GM12875 (cell line): Measurements from ENCODE around the gene ATP9A.
A peak's percentile ranks its signal among the peaks of the same experiment; 100 is the strongest.

Experiments used
- H3K4me3 ChIP-seq: one replicate; pipeline ENCODE4 v1.5.1; 2011; ENCODE audit warnings: low read depth, low read length, control low read depth
- TF ChIP-seq, protein P1 (sequence below): IDR thresholded peaks from 2 replicates; pipeline ENCODE4 v1.5.1; 2011; ENCODE audit warnings: low read depth, mild to moderate bottlenecking, control low read depth, inconsistent platforms, low read length, moderate library complexity, borderline replicate concordance; ENCODE audit not compliant: insufficient read depth

The ATP9A gene

DNA sequence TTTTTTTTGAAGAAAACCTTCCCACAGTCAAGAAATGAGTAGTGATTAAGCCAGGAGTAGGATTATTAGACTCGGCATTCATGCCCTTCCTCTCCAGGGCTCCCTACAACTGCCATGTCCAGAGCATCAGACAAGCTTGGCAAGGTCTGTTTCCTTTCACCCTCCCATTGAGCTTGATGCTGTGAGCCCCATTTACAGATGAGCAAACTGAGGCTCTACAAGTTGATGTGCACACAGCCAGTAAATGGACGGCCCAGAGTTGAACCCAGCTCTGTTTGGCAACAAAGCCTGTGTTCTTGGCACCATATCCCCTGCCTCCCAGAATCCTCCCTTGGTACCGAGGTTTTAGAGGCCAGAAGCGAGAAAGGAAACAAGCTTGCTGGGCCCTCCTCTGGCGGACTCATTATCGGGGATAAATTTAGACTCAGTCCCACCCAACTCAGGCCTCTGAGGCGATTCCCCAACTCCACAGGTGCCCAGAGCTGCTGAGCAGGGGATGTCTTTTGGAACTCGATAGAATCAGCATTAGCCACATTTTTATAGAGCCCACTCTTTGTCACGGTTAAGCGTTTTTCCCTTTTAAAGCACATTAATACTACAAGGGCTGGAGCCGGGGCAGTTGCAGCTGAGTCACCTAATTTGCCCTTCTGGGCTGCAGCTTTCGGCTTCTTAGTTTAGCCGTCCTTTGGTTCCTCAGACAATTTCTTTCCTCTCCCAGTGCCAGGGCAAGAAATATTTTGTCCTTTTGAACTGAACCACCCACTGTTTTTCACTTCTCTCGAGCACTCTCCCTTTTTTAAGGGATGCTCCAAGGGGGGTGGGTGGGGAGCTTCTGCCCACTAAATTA, 202.7 kb downstream of the ATP9A start:
- TF ChIP-seq, protein P1, sequence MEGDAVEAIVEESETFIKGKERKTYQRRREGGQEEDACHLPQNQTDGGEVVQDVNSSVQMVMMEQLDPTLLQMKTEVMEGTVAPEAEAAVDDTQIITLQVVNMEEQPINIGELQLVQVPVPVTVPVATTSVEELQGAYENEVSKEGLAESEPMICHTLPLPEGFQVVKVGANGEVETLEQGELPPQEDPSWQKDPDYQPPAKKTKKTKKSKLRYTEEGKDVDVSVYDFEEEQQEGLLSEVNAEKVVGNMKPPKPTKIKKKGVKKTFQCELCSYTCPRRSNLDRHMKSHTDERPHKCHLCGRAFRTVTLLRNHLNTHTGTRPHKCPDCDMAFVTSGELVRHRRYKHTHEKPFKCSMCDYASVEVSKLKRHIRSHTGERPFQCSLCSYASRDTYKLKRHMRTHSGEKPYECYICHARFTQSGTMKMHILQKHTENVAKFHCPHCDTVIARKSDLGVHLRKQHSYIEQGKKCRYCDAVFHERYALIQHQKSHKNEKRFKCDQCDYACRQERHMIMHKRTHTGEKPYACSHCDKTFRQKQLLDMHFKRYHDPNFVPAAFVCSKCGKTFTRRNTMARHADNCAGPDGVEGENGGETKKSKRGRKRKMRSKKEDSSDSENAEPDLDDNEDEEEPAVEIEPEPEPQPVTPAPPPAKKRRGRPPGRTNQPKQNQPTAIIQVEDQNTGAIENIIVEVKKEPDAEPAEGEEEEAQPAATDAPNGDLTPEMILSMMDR, result no peak
- no peak overlapping the region for H3K4me3 ChIP-seq

DNA sequence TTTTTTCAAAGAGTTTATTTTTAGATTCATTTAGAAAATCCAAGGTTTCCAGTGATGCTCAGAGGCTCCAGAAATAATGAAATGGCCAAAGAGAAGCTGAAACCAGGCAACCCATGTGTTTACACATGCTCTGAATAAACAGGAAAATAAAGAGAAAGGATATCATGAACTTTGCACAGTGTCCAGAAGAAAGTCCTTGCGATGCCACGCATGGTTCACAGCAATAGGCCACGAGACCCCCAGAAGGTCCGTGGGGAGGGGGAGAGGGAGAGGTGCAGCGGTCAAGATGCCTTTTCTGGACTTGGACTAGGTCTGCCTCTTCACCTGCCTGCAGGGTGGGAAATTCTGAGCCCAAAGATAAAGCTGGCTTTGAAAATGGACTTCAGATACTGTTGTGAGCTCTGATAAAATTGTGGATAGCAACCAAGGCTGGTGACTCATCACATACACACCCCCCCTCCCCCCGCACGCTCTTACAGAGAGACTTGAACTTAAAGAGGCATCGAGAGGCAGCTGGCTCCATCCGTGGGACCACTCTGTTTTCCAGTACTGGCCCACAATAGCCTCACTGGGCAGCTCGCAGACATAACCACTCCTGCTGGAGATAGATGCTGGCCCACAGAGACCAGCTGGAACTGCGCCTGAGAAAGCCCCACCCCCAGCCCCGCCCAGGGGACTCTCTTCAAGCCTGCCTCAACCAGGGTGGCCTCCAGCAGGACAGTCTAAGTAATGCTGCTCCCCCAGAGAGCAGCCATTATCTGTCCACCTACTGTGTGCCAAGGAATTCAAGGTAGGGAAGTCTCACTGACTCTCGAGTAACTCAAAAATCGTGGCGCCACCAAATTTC, 204.5 kb downstream of the ATP9A start:
- H3K4me3 ChIP-seq, result no peak overlapping the region
- TF ChIP-seq, protein P1, result no peak

DNA sequence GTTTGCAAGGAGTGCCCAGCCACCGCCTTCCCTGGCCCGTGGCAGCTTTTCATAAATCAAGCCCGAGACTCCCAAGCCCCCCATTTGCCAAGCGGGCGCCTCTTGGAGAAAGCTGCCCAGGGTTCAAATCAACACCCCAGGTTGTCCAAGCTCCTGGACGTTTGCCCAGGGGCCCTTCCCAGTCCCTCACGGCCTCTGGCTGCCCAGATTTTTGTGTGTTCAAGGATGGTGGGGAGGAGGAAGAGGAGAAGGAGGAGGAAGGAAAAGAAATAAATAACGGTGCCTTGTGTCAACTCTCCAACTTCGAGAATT, 205.1 kb downstream of the ATP9A start:
- no peak overlapping the region for H3K4me3 ChIP-seq
- TF ChIP-seq, protein P1, result no peak

DNA sequence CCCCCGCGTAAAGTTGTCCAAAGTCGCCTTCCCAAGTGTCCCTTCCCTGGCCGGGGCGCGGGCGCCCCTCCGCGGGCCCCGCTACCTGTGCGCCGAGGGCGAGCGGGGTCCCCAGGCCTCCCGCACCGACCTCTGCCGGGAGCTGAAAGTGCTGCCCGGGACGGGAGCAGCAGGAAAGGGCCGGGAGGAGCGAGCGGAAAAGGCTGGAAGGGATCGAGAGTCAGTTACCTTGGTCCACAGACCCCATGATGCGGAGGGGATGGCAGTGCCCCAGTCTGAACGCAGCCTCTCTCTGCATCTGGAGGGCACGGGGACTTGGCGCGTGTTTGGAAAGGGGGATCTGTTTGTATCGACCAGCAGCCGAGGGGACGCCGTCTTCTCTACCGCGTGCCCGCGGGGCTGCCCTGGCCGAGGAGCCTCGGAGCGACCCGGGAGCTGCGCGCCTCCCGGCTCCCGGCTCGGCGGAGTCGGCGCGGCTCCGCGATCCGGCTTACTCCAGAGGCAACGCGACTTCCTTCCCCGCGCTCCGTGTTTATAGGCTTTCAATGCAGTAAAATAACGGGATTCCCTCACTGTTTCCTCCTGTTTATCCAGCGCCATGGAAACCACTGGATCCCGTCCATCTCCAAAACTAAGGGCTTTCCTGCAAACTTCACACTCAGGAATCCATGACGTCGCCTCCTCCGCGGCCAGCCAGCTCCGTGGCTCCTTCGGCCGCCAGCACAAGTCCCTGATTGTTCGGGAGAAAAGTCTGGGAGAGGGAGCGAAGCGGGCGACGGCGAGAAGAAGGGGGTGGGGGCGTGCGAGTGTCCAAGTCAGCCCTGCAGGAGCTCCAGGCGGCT, 205.6 kb downstream of the ATP9A start:
- H3K4me3 ChIP-seq, result no peak overlapping the region
- TF ChIP-seq, protein P1, result 0 out of 2 replicates have a peak, but pooled peaks have one; percentile 1

DNA sequence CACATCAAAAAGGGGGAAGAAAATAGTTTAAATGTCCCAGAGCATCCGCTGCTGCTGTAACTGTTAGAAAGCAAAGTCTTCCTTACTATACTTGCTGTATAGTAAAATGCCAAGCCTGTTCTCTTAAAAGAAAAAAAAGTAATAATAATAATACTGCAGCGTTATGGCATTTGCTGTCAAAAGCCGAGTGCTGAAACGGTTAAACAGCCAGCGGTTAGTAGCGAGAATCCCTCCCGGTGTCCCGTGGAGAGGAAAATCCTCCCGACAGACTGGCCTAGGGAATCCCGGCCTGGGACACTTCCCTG, 206.2 kb downstream of the ATP9A start:
- TF ChIP-seq, protein P1, result no peak
- H3K4me3 ChIP-seq, result no peak overlapping the region

DNA sequence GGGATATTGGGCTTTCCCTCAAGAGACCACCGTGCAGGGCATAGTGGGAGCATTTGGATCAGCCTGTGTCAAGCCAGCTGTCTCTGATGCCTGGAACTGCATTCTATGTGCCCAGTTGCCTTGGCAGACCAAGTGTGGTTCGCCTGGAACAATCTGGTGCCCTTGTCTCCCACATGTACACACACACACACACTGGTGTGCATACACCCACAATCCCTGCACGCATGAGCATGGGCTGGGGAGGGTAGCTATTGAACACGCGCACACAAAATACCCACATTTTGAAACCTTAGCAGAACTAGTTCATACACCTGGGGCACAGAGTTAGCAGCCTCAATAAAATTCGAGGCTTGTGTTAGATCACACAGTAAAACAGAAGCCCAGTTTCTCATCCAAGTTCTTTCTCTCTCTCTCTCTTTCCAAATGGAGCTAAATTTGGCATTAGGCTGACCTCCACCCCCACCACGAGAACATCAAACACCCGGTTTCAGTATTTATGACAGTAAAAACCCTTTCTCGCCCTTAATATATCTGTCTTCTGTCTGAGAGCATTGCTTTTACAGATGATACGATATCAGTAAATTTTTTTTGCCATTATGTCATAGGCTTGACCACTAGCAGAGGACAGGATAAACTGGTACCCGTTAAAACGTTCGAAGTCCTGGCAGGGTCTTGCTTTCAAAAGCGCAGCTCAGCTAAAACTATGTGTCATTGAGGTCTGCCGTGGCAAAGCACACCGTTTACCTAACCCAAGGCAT, 207.5 kb downstream of the ATP9A start:
- no peak overlapping the region for H3K4me3 ChIP-seq

More for the DNA sequence above, 207.5 kb downstream of the ATP9A start:
- TF ChIP-seq, protein P1, result no peak
